ENCODE data around the gene NEURL4.
A peak's percentile ranks its signal among the peaks of the same experiment; 100 is the strongest.

NEURL4 gene

DNA sequence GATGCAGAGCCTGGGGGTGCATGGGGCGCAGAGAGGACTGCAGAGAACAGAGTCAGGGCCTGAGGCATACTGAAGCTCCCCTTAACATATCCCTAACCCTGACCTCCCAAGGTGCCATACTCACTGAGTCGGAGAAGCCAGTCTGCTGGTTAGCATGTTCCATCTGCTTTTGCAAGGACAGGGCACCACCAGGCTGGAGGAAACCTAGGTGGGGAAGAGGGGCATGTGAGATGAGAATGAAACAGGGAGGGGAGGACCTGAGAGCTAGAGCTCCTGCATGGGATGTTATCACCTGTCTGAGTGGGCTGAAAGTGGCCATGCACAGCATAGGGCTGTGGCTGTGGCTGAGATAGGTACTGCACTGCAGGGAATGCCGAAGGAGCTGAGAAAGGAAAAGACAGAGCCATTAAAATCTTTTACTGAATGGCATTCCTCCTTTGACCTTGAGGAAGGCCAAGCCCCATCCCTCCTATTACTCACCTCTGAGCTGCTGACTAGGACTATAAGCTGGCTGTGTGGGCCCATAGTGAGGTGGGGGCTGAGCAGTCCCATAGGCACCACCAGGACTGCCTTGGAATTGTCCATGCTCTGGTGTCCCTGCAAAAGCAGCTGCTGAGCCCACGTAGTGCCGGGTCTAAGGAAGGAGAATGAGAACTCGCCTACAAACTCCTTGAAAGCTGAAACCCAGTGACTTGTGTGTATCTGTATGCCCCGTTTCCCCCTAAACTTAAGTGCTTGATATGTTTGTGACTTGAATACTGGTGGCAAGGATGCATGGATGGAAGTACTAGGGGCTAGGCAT, 15.8 kb downstream of the NEURL4 start:
- H3K4me2 ChIP-seq, result peak overlapping the region; percentile 77 to 99 (median 93)
- H3K9ac ChIP-seq, result peak overlapping the region; percentile 83 to 95 (median 87); a peak in 18 of 22 replicates
- no peak for TF ChIP-seq Cebpa-rat (IDR thresholded peaks at IDR 0.05)
- peaks cover 62 to 81% (median 75%) of the 10 kb centered on the region in 11 experiments for H3K36me3 ChIP-seq
- H3K4me1 ChIP-seq, result peaks cover 56 to 80% (median 70%) of the 10 kb centered on the region in 10 experiments
- peak overlapping the region in 9 of 10 experiments; percentile 75 to 95 (median 89); a peak in 13 of 20 replicates for H3K4me3 ChIP-seq
- peaks cover 61 to 68% (median 67%) of the 10 kb centered on the region in 11 experiments for H4K20me1 ChIP-seq
- H3K27ac ChIP-seq, result 0 out of 22 replicates have a peak overlapping the region, but pooled peaks of 1 of the 11 experiments have one; percentile 86
- H3K9me3 ChIP-seq (replicated peaks in 1 of 11), result no peaks in the 10 kb centered on the region
- no peaks in the 10 kb centered on the region for H3K27me3 ChIP-seq

DNA sequence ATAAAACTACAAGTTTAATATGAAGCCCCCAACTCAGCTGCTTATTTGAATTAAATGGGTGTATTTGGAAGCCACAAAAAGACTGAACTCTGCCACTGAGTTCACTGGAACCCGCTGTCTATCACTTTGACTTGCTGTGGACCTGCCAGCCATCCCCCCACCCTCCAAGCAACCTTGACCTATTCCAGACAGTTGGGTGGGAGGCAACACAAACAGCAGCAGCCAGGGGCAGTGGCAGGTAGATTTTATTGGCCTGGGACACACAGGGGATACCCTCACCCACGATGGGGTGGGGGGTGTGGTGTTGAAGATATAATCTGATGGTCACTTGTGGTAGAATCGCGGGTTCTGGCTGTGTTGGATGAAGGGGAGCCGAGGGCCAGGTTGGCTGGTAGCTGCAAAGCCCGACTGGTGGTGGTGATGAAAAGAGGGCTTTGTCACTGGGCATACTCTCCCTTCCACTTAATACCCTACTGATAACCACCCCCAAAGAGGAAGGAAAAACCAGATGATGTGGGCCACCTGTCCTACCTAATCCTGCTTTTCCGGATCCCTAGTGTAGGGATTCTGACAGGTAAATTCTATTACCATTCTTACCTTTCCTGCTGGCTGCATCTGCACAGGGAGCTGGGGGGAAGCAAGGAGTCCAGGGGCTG, 16.6 kb downstream of the NEURL4 start:
- H3K36me3 ChIP-seq, result peaks cover 55 to 75% (median 68%) of the 10 kb centered on the region in 11 experiments
- H3K27me3 ChIP-seq, result no peaks in the 10 kb centered on the region
- peak overlapping the region in 4 of 10 experiments; percentile 6 to 91 (median 90); a peak in 3 of 20 replicates for H3K4me3 ChIP-seq
- H3K27ac ChIP-seq, result no peak overlapping the region
- no peak for TF ChIP-seq Cebpa-rat (IDR thresholded peaks at IDR 0.05)
- H3K9ac ChIP-seq, result peak overlapping the region in 8 of 11 experiments; percentile 3 to 89 (median 38); a peak in 9 of 22 replicates
- H3K4me1 ChIP-seq, result peaks cover 56 to 76% (median 68%) of the 10 kb centered on the region in 10 experiments
- no peaks in the 10 kb centered on the region for H3K9me3 ChIP-seq (replicated peaks in 1 of 11)
- peak overlapping the region; percentile 77 to 99 (median 93); a peak in 19 of 22 replicates for H3K4me2 ChIP-seq
- peaks cover 64 to 73% (median 70%) of the 10 kb centered on the region in 11 experiments for H4K20me1 ChIP-seq

DNA sequence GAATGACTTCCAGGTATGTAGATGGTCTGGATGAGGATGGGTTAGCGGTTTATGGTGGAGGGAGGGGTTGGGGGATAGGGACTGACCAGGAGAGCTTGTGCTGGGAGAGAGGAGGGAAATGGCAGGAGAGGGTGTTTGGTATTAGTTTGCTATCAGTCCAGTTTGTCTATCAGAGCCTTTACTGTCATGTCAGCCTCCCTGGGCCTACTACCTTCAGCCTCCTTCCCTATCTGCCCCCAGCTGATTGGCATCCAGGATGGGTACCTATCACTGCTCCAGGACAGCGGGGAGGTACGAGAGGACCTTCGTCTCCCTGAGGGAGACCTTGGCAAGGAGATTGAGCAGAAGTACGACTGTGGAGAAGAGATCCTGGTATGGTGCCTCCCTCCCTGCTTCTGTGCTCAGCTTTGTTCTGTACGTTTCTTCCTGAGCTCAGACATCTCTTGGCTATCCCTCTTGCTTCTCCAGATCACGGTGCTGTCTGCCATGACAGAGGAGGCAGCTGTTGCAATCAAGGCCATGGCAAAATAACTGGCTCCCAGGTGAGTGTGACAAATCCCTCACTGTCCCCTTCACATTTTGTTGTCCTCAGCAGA, 17.9 kb downstream of the NEURL4 start:
- no peak for TF ChIP-seq Cebpa-rat (IDR thresholded peaks at IDR 0.05)
- H4K20me1 ChIP-seq, result peaks cover 64 to 73% (median 70%) of the 10 kb centered on the region in 11 experiments
- no peaks in the 10 kb centered on the region for H3K27me3 ChIP-seq
- H3K27ac ChIP-seq, result no peak overlapping the region
- H3K36me3 ChIP-seq, result peaks cover 48 to 63% (median 55%) of the 10 kb centered on the region in 11 experiments
- H3K4me3 ChIP-seq, result no peak overlapping the region
- peak overlapping the region in 10 of 11 experiments; percentile 3 to 100 (median 26); a peak in 13 of 22 replicates for H3K9ac ChIP-seq
- H3K4me1 ChIP-seq, result peaks cover 58 to 69% (median 64%) of the 10 kb centered on the region in 10 experiments
- peak overlapping the region in 9 of 11 experiments; percentile 8 to 99 (median 93); a peak in 14 of 22 replicates for H3K4me2 ChIP-seq
- no peaks in the 10 kb centered on the region for H3K9me3 ChIP-seq (replicated peaks in 1 of 11)

DNA sequence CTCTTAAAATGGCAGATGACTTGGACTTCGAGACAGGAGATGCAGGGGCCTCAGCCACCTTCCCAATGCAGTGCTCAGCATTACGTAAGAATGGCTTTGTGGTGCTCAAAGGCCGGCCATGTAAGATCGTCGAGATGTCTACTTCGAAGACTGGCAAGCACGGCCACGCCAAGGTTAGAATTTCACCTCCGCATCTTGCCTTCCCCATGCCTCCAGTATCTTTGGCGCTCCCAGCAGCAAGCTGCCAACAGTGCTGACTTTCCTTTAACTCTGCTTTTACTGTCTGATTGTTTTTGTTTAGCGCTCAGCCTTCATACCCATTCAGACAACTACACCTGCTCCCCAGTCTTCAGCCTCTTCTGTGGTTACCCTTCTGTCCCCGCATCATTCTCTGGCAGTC, 19.5 kb downstream of the NEURL4 start:
- Histone ChIP-seq H4K20me1 (peaks cover 64 to 69% (median 66%) of the 10 kb centered on the region in 11 experiments), H3K4me3 (peak overlapping the region; percentile 87 to 100 (median 93)), H3K27me3 (no peaks in the 10 kb centered on the region), H3K9ac (peak overlapping the region; percentile 94 to 100 (median 98); a peak in 21 of 22 replicates), H3K27ac (peak overlapping the region in 7 of 11 experiments; percentile 94 to 99 (median 99); a peak in 10 of 22 replicates), H3K36me3 (peaks cover 48 to 57% (median 50%) of the 10 kb centered on the region in 11 experiments), H3K4me1 (peaks cover 57 to 68% (median 61%) of the 10 kb centered on the region in 10 experiments), H3K9me3 (replicated peaks in 1 of 11) (no peaks in the 10 kb centered on the region), H3K4me2 (peak overlapping the region; percentile 81 to 99 (median 94))
- TF ChIP-seq Cebpa-rat (IDR thresholded peaks at IDR 0.05), result no peak

DNA sequence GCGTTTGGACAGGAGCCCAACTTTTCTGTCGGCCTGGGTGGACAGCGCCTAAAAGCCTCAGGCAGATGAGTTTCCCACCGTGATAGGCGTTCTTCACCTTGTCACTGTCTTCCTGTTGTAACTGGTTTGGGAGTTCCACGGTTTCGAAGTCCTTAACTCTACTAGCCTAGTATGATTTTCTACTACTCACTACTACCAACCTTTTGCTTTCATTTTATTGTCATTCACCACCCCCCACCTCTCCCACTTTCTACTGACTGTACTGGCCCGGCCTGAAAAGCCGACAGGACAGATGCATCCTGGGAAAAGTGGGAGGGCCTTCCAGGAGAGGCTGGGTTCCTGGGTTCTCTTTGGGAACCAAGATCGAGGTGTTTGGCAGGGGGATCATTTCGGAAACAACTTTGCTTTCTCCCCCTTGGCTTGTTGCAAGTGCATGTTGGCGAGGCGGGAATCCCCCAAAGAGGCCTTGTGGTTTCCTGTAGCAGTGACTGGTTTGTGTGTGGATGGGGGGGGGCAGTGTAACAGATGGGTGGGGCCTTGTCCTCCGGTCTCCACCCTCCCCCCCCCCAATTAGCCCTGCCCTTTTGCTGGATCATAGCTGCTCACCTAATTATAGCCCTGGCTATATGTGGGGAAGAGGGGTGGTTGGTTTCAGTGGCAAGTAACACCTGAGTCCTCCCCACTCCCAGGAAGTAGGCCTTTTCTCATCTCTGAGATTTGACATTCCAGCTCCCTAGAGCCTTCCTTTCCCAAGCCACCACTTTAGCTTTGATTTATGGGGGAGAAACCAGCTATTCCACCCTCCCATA, 20.3 kb downstream of the NEURL4 start:
- Histone ChIP-seq H3K4me1 (peaks cover 49 to 60% (median 54%) of the 10 kb centered on the region in 10 experiments), H3K4me3 (peak overlapping the region; percentile 87 to 100 (median 93)), H3K36me3 (peaks cover 46 to 54% (median 48%) of the 10 kb centered on the region in 11 experiments), H3K27ac (peak overlapping the region; percentile 93 to 99 (median 97)), H3K4me2 (peak overlapping the region; percentile 81 to 99 (median 94)), H3K27me3 (no peaks in the 10 kb centered on the region), H3K9me3 (replicated peaks in 1 of 11) (no peaks in the 10 kb centered on the region; a peak in 1 of 22 replicates), H3K9ac (peak overlapping the region; percentile 94 to 100 (median 98)), H4K20me1 (peaks cover 56 to 61% (median 58%) of the 10 kb centered on the region in 11 experiments)
- no peak for TF ChIP-seq Cebpa-rat (IDR thresholded peaks at IDR 0.05)

DNA sequence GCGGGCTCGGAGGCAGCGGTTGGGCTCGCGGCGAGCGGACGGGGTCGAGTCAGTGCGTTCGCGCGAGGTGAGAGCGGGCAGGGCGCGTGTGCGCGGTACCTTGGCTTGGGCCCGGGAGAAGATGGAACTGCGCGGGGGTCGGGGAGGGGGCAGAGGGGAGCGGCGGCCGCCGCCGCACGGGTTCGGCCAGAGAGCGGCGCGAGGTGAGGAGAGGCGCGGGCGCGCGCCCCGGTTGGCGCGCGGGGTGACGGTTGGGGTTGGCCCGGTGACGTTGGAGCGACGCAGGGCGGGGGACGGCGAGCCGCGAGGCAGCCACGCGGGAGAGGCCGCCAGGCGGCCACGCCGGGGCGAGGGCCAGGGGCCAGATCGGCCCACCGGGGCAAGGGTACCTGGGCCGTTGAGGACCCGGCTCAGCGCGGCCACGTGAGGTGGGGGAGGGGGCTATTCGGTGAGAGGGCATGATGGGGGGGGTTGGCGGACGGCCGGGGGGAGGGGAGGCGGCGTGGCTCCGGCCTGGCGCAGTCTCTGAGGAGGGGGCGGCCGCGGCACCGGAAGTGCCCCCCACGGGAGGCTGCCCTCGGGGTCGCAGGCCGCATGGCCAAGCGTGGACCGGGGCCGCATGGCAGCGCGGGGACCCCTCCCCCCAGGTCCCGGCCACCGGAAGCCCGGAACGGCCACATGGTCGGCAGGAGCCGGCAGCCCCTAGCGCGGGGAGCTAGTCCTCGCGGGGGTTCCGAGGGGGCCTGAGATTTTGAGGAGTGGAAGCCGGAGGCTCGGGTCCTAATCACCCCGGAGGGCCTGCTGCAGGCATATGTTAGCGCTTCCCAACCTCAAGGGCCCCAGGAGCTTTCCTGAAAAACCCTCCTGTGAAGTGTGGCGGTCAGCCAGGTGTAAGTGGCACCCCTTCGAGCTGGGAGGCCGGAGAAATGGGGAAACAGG, 21.2 kb downstream of the NEURL4 start:
- Histone ChIP-seq H4K20me1 (peaks cover 47 to 53% (median 49%) of the 10 kb centered on the region in 11 experiments), H3K27me3 (no peaks in the 10 kb centered on the region), H3K4me1 (peaks cover 40 to 51% (median 46%) of the 10 kb centered on the region in 10 experiments), H3K36me3 (peaks cover 37 to 45% (median 39%) of the 10 kb centered on the region in 11 experiments), H3K9ac (peak overlapping the region; percentile 94 to 100 (median 98)), H3K4me2 (peak overlapping the region; percentile 81 to 99 (median 94)), H3K27ac (peak overlapping the region; percentile 93 to 99 (median 97)), H3K9me3 (replicated peaks in 1 of 11) (no peaks in the 10 kb centered on the region; a peak in 1 of 22 replicates), H3K4me3 (peak overlapping the region; percentile 87 to 100 (median 93))
- TF ChIP-seq Cebpa-rat (IDR thresholded peaks at IDR 0.05), result no peak

Data from BLaER1 treated with 17β-estradiol and CSF1 and Interleukin-3, amounts not matched to agents 10 nM and 100 nM (cell line).